HTERT RPE-1 (cell line): ENCODE measurements around the gene MFAP3.
"Not testable (repeated sequence)": the region's sequence is repeated elsewhere in the genome, so short reads cannot be mapped to it uniquely, and the experiment has no call there.

Source experiments
- in situ Hi-C: fragments of 300-500 bp; cut with MboI; formaldehyde crosslinking; loops from 4 replicates; pipeline ENCODE4 v1.14.3; 2020; ENCODE audit warnings: low sequenced_read_pairs

Gene MFAP3

GRCh38 chr5:154049636-154050035 is 10.9 kb downstream of the MFAP3 start:
- in situ Hi-C loops = no loop called here

DNA sequence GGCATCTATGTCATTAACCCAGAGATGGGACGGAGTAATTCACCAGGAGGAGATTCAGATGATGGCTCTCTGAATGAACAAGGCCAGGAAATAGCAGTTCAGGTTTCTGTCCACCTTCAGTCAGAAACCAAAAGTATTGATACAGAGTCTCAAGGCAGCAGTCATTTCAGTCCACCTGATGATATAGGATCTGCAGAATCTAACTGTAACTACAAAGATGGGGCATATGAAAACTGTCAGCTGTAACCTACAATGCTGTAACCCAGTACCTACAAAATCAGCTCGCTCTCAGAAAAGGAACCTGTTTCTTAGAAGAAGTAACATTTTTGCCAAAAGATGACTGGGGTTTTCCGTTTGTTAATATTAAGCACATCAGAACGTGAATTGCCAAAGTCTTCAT is 14.7 kb downstream of the MFAP3 start:
- in situ Hi-C loops = no loop called here

- in situ Hi-C loops = no loop called here
Observed at GRCh38 chr5:154055201-154055600, 16.4 kb downstream of the MFAP3 start.

DNA sequence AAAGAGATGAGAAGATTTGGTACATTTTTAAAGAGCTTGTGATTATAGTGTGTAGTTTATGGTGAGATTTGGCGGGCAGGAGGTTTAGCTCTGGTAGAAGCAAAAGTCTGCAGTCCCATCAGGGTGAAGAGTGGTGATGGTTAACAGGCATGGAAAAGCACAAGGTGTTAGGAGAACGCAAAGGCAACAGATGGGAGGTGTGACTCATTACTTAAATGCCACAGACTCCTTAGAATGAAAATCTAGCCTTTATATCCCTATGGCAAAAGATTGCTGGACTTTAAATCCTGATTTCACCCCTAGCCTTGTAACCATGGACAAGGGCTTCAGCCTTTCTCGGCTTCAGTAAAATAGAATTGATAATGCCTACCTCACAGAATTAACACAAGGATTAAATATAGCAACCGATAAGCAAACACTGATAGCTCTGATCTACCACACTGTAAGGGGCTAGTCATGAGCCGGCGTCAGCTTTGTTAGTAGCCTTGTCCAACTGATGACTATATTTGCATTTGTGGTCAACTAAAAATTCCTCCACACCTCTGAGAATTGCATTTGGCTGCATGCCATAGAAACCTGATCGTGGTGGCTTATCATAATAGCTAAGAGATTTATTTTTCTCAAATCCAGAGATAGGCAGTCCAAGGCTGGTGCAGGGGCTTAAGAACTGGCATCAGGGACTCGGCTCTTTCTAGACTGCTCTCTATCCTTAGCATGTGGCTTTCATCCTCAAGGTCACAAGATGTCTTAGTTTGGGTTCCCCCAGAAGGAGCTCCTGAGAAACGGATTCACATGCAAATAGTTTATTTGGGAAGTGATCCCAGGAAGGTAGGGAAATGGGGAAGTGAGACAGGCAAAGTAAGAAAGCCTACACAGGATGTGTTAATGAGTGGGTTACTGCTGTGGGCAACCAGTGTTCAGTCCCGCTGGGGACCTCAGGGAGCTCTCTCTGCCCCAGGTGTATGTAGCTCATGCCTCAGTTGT is 19.6 kb downstream of the MFAP3 start:
- in situ Hi-C loops = no loop called here

GRCh38 chr5:154059039-154059430 is 20.3 kb downstream of the MFAP3 start:
- in situ Hi-C loops = no loop called here

DNA sequence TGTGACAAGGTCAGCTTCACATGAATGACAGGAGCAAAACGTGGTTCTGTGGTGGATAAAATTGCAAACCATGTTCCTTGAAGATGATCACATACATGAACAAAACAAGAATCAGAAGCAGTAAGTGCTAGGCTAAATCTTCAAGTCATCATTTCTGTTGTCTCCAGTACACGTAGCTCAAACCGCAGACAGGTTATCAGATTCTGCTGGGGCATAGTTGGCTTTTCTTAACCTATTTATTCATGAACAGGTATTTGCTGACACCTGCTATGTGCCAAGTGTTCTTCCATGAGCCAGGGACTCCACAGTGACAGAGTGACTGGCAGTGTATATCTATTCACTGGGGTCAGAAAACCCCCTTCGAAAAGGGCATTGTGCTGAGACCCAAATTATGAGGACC is 20.8 kb downstream of the MFAP3 start:
- in situ Hi-C loops = no loop called here

- in situ Hi-C loops = no loop called here
Observed at GRCh38 chr5:154060606-154061005, 21.8 kb downstream of the MFAP3 start.

DNA sequence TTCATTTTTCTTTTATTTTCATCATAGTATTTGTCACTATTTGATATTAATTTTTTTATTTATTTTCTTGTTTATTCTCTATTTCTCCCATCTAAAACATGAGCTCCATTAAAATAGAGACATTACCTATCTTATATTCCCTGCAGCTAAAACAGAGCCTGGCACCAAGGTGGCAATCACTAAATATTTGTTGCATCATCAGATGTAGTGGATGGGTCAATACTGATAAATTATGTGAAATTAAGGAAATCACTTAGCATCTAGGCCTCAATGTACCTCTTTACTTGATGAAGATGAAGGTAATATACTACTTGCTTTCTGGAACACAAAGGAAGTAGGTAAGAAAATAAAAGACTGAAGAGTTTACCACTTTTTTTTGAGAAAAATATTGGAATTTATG is 24.6 kb downstream of the MFAP3 start:
- in situ Hi-C loops = no loop called here

GRCh38 chr5:154065971-154066370 is 27.2 kb downstream of the MFAP3 start:
- in situ Hi-C loops = no loop called here

DNA sequence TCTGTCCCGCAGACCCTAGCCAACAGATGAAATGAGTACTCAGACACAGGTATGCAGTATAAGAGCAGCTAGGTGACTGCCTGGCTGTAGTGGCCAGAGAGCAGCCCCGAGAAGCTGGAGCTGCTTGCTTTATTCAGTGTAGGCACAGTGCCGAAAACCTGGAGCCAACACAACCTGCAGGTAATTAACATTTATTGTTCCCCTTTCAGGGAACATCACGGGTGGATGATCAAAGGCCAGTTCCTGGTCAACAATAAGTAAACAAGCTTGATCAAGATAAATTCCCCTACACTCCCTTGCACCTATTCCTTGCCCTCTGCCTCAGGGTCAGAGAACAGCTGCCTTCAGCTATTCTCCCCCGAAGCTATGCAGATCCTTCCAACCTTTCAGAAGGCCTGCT is 31.1 kb downstream of the MFAP3 start:
- in situ Hi-C loops = not testable (repeated sequence)

DNA sequence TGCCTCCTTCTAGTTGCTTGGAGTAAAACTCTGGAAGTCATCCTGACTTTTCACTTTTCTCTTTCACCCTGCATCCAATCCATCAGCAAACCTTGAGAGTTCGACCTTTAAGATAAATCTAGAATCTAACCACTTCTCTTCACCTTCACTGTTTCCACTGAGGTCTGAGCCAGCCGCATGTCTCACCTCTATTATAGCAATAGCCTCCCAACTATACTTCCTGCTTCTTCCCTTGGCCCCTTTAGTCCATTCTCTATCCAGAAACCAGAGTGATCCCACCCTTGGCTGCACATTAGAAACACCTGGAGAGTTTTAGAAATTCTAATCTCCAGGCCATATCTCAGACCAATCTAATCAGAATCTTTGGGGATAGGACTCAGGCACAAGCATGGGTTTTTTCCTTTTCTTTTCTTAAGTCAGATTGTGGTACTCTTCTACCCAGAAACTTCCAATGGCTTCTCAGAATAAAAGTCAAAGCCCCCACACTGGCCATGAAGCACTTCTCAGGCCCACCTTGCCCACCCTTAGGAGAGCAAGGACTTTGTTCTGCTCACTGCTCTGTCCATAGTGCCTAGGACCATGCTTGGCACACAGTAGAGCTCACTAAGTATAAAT is 33.1 kb downstream of the MFAP3 start:
- in situ Hi-C loops = no loop called here

DNA sequence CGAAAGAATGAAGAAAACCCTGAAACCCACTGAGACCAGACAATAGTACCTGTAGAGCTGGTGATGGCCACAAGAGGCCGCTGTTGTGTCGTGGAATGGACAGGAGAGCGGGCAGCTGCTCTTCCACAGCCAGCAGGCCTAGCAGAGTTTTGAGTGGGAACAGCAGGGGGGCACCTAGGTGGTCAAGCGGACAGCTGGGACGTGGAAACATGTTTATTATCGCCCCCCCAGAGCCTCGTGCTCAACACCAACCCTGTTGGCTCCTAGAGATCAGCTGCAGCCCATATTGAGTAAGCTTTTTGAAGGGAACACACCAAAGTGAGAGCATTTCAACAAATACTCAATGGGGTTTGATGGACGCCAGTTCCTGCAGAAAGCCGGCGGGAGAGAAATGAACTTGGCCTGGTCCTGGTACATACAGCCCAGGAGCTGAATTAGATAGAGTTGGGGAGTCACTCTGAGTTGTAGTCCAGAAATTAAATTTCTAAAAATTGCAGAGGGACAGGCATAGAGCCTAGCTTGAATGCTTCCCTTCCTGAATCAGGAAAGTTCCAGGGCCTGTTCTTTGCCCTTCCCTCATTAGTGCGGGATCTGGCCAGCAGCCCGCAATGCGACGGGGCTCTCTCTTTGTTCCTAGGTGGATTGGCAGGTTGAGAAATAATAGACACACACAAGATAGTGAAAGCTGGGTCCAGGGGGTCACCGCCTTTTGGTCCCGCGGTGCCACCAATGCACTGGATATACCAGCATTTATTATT is 33.8 kb downstream of the MFAP3 start:
- in situ Hi-C loops = no loop called here

GRCh38 chr5:154076240-154076922 is 37.6 kb downstream of the MFAP3 start:
- in situ Hi-C loops = no loop called here

DNA sequence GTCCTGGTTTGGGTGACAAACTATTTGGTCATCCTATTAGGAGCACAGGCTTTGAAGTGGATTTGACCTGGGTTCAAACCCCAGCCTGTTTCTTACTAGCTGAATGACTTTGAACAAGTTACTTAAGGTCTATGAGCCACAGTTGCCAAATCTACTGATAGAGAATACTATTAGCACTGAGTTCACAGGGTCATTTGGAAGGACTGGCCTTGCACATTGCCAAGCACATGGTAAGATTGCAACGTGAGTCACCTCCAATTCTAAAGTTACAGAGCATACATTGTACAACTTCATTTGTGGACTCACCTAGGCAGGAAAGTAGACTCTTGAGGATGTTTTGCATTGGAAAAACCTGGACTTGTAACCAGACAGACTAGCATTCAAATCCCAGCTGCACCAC is 38.9 kb downstream of the MFAP3 start:
- in situ Hi-C loops = no loop called here

GRCh38 chr5:154078272-154078671 is 39.5 kb downstream of the MFAP3 start:
- in situ Hi-C loops = no loop called here

DNA sequence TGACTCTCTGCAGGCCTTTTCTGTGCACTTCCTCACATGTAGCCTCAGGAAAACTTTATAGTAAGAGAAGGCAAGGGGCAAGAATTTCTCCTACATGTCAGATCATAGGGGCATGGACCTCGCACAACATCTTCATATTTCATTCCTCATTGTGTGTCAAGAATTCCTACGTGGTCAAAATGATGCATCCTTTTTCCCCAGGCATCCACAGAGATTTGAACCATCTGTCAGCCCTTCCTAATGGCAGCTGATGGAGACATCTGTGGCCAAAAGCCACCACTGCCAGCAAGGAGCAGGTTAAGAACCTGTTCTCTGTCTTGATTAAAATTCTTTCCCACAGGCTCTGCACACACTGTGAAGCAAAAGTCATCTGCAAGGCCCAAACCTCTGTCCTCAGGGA is 42.5 kb downstream of the MFAP3 start:
- in situ Hi-C loops = no loop called here

DNA sequence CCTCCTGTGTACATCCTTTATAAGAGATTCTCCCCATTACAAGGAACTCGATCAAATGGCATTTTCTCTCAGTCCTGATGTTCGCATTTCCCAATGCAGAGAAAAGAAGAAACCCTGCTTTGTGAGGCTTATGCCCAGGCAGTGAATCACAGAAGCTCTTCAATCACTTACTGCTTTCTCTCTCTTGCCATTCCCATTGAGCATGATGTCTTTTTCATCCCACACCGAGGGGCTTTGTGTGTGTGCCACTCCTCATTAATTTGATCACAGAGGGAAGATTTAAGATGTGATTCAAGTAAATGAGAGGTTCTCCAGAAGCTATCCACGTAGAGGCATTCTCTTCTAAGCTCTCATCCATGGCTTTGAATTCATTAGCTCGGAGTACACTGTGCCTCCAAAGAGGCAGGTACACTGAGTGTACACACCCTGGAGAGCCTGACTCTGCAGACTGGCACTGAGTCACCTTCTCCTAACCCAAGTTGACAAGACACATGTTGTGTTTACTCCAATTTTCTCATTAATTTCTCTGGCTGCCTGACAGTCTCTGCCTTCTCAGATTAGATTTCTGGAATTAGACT is 45.4 kb downstream of the MFAP3 start:
- in situ Hi-C loops = no loop called here

GRCh38 chr5:154086146-154086545 is 47.4 kb downstream of the MFAP3 start:
- in situ Hi-C loops = no loop called here

GRCh38 chr5:154086641-154087040 is 47.9 kb downstream of the MFAP3 start:
- in situ Hi-C loops = no loop called here

GRCh38 chr5:154087260-154087659 is 48.5 kb downstream of the MFAP3 start:
- in situ Hi-C loops = no loop called here

DNA sequence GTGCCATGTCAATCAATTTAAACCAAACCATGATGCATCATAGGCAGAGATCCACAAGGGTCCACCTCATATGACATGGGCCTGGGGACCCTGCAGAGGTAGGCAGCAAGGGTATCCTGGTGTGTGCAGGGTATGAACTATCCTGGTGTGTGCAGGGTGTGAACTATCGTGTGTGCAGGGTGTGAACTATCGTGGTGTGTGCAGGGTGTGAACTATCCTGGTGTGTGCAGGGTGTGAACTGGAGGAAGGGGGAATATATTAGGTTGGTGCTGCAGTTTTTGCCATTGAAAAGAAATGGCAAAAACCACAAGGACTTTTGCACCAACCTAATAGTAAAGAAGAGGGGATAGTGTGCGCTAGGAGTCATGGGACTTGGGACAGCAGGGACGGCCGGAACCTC is 50.0 kb downstream of the MFAP3 start:
- in situ Hi-C loops = no loop called here
